Calu3 (cell line): Measurements from ENCODE around the gene OR5K4. TPM values are rescaled to one million over a fixed set of nuclear protein-coding genes. Genes with fewer than 3 reads are reported as not detected.

Experiments used
- BruUV-seq: library from RNA; stranded (reverse); fragments of 400-500 nt; replicated peaks from 2 replicates; lab custom pipeline; 2021; lab: Mats Ljungman, UMichigan
- CTCF ChIA-PET: fragments of 300-600 bp; sonication (Branson Sonifier 250); formaldehyde crosslinking; loops from one replicate; lab custom pipeline; 2022; ENCODE audit warnings: antibody characterized with exemption; lab: Charles Lee
- DNase-seq: peaks from one replicate; pipeline ENCODE4 v3.0.0; 2022
- H3K27ac Mint-ChIP-seq: one replicate; pipeline ENCODE4 v1.8.0; 2022; ENCODE audit warnings: mixed read lengths; ENCODE audit not compliant: unreplicated experiment
- H3K27me3 Mint-ChIP-seq: one replicate; pipeline ENCODE4 v1.8.0; 2022; ENCODE audit warnings: mixed read lengths; ENCODE audit not compliant: unreplicated experiment
- H3K36me3 Mint-ChIP-seq: one replicate; pipeline ENCODE4 v1.8.0; 2022; ENCODE audit warnings: mild to moderate bottlenecking, moderate library complexity, mixed read lengths; ENCODE audit not compliant: insufficient read depth, unreplicated experiment
- H3K4me1 Mint-ChIP-seq: one replicate; pipeline ENCODE4 v1.8.0; 2022; ENCODE audit warnings: mild to moderate bottlenecking, low read depth, mixed read lengths; ENCODE audit not compliant: unreplicated experiment
- H3K4me3 Mint-ChIP-seq: one replicate; pipeline ENCODE4 v1.8.0; 2022; ENCODE audit warnings: mild to moderate bottlenecking, low read depth, moderate library complexity, mixed read lengths; ENCODE audit not compliant: unreplicated experiment
- H3K9me3 Mint-ChIP-seq: one replicate; pipeline ENCODE4 v1.8.0; 2022; ENCODE audit warnings: low read depth, mixed read lengths; ENCODE audit not compliant: unreplicated experiment
- CTCF ChIP-seq: fragments of 200-600 bp; IDR thresholded peaks from one replicate; pipeline ENCODE4 v1.8.0; 2022; ENCODE audit warnings: antibody characterized with exemption; ENCODE audit not compliant: unreplicated experiment
- intact Hi-C: fragments of 100-400 bp; cut with micrococcal nuclease; formaldehyde crosslinking; loops from one replicate; pipeline ENCODE4 v1.10.0; 2022; ENCODE audit not compliant: unreplicated experiment
- total RNA-seq: library from RNA; stranded (reverse); gene quantifications from 2 replicates; pipeline ENCODE4 v1.2.3, GENCODE V29; 2022

OR5K4 gene
- total RNA-seq, 1 experiment from 2014 or later: not detected

GRCh38 chr3:98359993-98360675 lies 6.5 kb downstream of the OR5K4 start:
- Mint-ChIP-seq H3K27ac (no peak overlapping the region), H3K4me3 (no peak overlapping the region), H3K4me1 (peaks cover 8% of the 10 kb centered on the region), H3K27me3 (no peaks in the 10 kb centered on the region), H3K36me3 (no peaks in the 10 kb centered on the region), H3K9me3 (no peaks in the 10 kb centered on the region)
- DNase-seq: peak; percentile 52
- CTCF ChIA-PET: no interaction called here
- intact Hi-C loops: loop anchor here (1.0 kb wide), 1 partner anchor 213 kb away; no protein-coding TSS in a partner anchor
- BruUV-seq: no TSS peak
- no peak for TF ChIP-seq CTCF

GRCh38 chr3:98360681-98361080 lies 7.0 kb downstream of the OR5K4 start:
- DNase-seq: no peak
- intact Hi-C loops: loop anchor here (1.0 kb wide), 1 partner anchor 213 kb away; no protein-coding TSS in a partner anchor
- H3K36me3 Mint-ChIP-seq: no peaks in the 10 kb centered on the region
- H3K9me3 Mint-ChIP-seq: no peaks in the 10 kb centered on the region
- peaks cover 8% of the 10 kb centered on the region for H3K4me1 Mint-ChIP-seq
- CTCF ChIA-PET: no interaction called here
- no peak overlapping the region for H3K27ac Mint-ChIP-seq
- TF ChIP-seq CTCF: no peak
- no peaks in the 10 kb centered on the region for H3K27me3 Mint-ChIP-seq
- H3K4me3 Mint-ChIP-seq: no peak overlapping the region
- BruUV-seq: no TSS peak

- no peak for DNase-seq
- intact Hi-C loops: no loop called here
- H3K27ac Mint-ChIP-seq: no peak overlapping the region
- H3K27me3 Mint-ChIP-seq: no peaks in the 10 kb centered on the region
- no peaks in the 10 kb centered on the region for H3K9me3 Mint-ChIP-seq
- H3K36me3 Mint-ChIP-seq: no peaks in the 10 kb centered on the region
- no TSS peak for BruUV-seq
- H3K4me3 Mint-ChIP-seq: no peak overlapping the region
- TF ChIP-seq CTCF: no peak
- H3K4me1 Mint-ChIP-seq: peaks cover 8% of the 10 kb centered on the region
- CTCF ChIA-PET: no interaction called here
Observed at GRCh38 chr3:98361289-98361688, 7.6 kb downstream of the OR5K4 start.

GRCh38 chr3:98367464-98368246 lies 14.0 kb downstream of the OR5K4 start:
- H3K4me1 Mint-ChIP-seq: no peaks in the 10 kb centered on the region
- no peaks in the 10 kb centered on the region for H3K9me3 Mint-ChIP-seq
- no peak overlapping the region for H3K27ac Mint-ChIP-seq
- TF ChIP-seq CTCF: no peak
- BruUV-seq: no TSS peak
- intact Hi-C loops: no loop called here
- no peaks in the 10 kb centered on the region for H3K27me3 Mint-ChIP-seq
- no peak overlapping the region for H3K4me3 Mint-ChIP-seq
- no peaks in the 10 kb centered on the region for H3K36me3 Mint-ChIP-seq
- no peak for DNase-seq
- CTCF ChIA-PET: no interaction called here
